ENCODE data around the gene LETM1. TPM values are rescaled to one million over a fixed set of nuclear protein-coding genes. Genes with fewer than 3 reads are reported as not detected.
A peak's percentile ranks its signal among the peaks of the same experiment; 100 is the strongest.

The LETM1 gene
- total and polyA plus RNA-seq, 2 of the 8 experiments (the other 6 are each of a cell fraction or from before 2014, with no cell fraction given), result 19.8 to 50.1 TPM

GRCh38 chr4:1793940-1794808 is 61.8 kb downstream of the LETM1 start (continued):
- no peak for TF ChIP-seq RNF2 (IDR thresholded peaks at IDR 0.05; ENCODE audit: borderline replicate concordance, low read depth, low read length, missing control alignments, poor library complexity, severe bottlenecking)
- TF ChIP-seq SP1 (IDR thresholded peaks at IDR 0.05; ENCODE audit: low read depth, low read length), result no peak
- no peak for TF ChIP-seq CHD2 (IDR thresholded peaks at IDR 0.05; ENCODE audit: low read length)
- no peak for TF ChIP-seq ASH2L (IDR thresholded peaks at IDR 0.05; ENCODE audit: low read length)
- no peak for TF ChIP-seq TCF12 (IDR thresholded peaks at IDR 0.05; ENCODE audit: low read depth, low read length)
- TF ChIP-seq CBX5 (IDR thresholded peaks at IDR 0.05; ENCODE audit: low read depth, low read length), result no peak
- no peak for TF ChIP-seq BCL11A (IDR thresholded peaks at IDR 0.05; ENCODE audit: low read depth in 2 of 2, low read length in 2 of 2)
- TF ChIP-seq SAP30 (IDR thresholded peaks at IDR 0.05; ENCODE audit: insufficient read depth, insufficient replicate concordance, low read length), result no peak
- TF ChIP-seq, protein P1, sequence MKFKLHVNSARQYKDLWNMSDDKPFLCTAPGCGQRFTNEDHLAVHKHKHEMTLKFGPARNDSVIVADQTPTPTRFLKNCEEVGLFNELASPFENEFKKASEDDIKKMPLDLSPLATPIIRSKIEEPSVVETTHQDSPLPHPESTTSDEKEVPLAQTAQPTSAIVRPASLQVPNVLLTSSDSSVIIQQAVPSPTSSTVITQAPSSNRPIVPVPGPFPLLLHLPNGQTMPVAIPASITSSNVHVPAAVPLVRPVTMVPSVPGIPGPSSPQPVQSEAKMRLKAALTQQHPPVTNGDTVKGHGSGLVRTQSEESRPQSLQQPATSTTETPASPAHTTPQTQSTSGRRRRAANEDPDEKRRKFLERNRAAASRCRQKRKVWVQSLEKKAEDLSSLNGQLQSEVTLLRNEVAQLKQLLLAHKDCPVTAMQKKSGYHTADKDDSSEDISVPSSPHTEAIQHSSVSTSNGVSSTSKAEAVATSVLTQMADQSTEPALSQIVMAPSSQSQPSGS (IDR thresholded peaks at IDR 0.05; ENCODE audit: low read length), result no peak
- no peak for TF ChIP-seq FOSL1 (IDR thresholded peaks at IDR 0.05; ENCODE audit: insufficient read depth, low read depth, low read length)
- no peak for TF ChIP-seq BRCA1 (IDR thresholded peaks at IDR 0.05; ENCODE audit: low read depth, low read length)
- TF ChIP-seq EP300 (IDR thresholded peaks at IDR 0.05; ENCODE audit: borderline replicate concordance in 1 of 2, low read depth in 2 of 2, low read length in 2 of 2), result no peak
- no peak for TF ChIP-seq ATF3 (IDR thresholded peaks at IDR 0.05; ENCODE audit: insufficient read depth, low read depth, low read length)
- no peak for TF ChIP-seq POLR2AphosphoS5 (IDR thresholded peaks at IDR 0.05; ENCODE audit: low read depth, low read length)
- no peak for TF ChIP-seq HDAC6 (IDR thresholded peaks at IDR 0.05; ENCODE audit: low read depth, low read length)
- no peak for TF ChIP-seq TEAD4 (IDR thresholded peaks at IDR 0.05; ENCODE audit: low read depth, low read length)
- no peak for TF ChIP-seq KDM1A (IDR thresholded peaks at IDR 0.05; ENCODE audit: borderline replicate concordance, low read length)
- no peak for TF ChIP-seq CBX8 (IDR thresholded peaks at IDR 0.05; ENCODE audit: borderline replicate concordance, low read depth, low read length)
- TF ChIP-seq RFX5 (IDR thresholded peaks at IDR 0.05; ENCODE audit: borderline replicate concordance, low read depth, low read length), result no peak
- TF ChIP-seq, protein P2, sequence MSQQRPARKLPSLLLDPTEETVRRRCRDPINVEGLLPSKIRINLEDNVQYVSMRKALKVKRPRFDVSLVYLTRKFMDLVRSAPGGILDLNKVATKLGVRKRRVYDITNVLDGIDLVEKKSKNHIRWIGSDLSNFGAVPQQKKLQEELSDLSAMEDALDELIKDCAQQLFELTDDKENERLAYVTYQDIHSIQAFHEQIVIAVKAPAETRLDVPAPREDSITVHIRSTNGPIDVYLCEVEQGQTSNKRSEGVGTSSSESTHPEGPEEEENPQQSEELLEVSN (IDR thresholded peaks at IDR 0.05), result 0 out of 2 replicates have a peak, but pooled peaks have one; percentile 31
- no peak for TF ChIP-seq POLR2A (IDR thresholded peaks at IDR 0.05; ENCODE audit: control extremely low read depth in 1 of 2, low read depth in 2 of 2, low read length in 2 of 2)
